Panc1 (cell line): ENCODE data around the gene PAX4. TPM values are rescaled to one million over a fixed set of nuclear protein-coding genes. Genes with fewer than 3 reads are reported as not detected.

ENCODE experiments used
- ATAC-seq: fragments of 200-7000 bp; cut with Tn5 transposase; 2 replicates; pipeline ENCODE4 v1.9.1; 2020; ENCODE audit warnings: mild to moderate bottlenecking, moderate library complexity
- BruUV-seq: library from RNA; stranded (reverse); fragments of 400-500 nt; replicated peaks from 2 replicates; lab custom pipeline; 2021; lab: Mats Ljungman, UMichigan
- CTCF ChIA-PET: fragments of 300-600 bp; sonication (Branson Sonifier 250); formaldehyde crosslinking; loops from one replicate; lab custom pipeline; 2022; ENCODE audit warnings: antibody characterized with exemption; lab: Charles Lee
- POLR2A ChIA-PET: fragments of 300-600 bp; sonication (Branson Sonifier 250); formaldehyde crosslinking; loops from one replicate; lab custom pipeline; 2022; ENCODE audit warnings: antibody characterized with exemption; lab: Charles Lee
- DNase-seq: peaks from one replicate; pipeline ENCODE4 v3.0.0-alpha.2; 2010; ENCODE audit warnings: low read depth, low spot score
- H3K27ac ChIP-seq: 2 replicates; pipeline ENCODE4 v1.5.1; 2011; ENCODE audit warnings: mild to moderate bottlenecking, low read length, inconsistent platforms
- H3K27me3 ChIP-seq: fragments of 200-500 bp; sonication (Bioruptor generic); 2 replicates; pipeline ENCODE4 v1.6.0; 2014; ENCODE audit warnings: low read length, inconsistent platforms; ENCODE audit not compliant: control insufficient read depth, insufficient read depth
- H3K36me3 ChIP-seq: fragments of 200-500 bp; sonication (Bioruptor generic); 2 replicates; pipeline ENCODE4 v1.5.1; 2014; ENCODE audit warnings: inconsistent platforms, mild to moderate bottlenecking, low read length, moderate library complexity; ENCODE audit not compliant: control insufficient read depth, insufficient read depth
- H3K4me1 ChIP-seq: 2 replicates; pipeline ENCODE4 v1.5.1; 2011; ENCODE audit warnings: inconsistent platforms, mild to moderate bottlenecking, low read length, moderate library complexity; ENCODE audit not compliant: control insufficient read depth, insufficient read depth
- H3K4me3 ChIP-seq, 2 experiments: 2 replicates each; pipeline ENCODE4 v1.5.1; 2011 to 2012; ENCODE audit warnings: low read depth in 2 of 2, low read length in 2 of 2, mild to moderate bottlenecking in 2 of 2, inconsistent platforms in 1 of 2, moderate library complexity in 1 of 2
- H3K9me3 ChIP-seq: fragments of 200-500 bp; sonication (Bioruptor generic); 2 replicates; pipeline ENCODE4 v1.5.1; 2014; ENCODE audit warnings: low read depth, mild to moderate bottlenecking, inconsistent platforms, low read length, moderate library complexity; ENCODE audit not compliant: control insufficient read depth, insufficient read depth
- POLR2AphosphoS5 ChIP-seq: IDR thresholded peaks from 2 replicates; pipeline ENCODE4 v1.6.1; 2012; ENCODE audit warnings: mild to moderate bottlenecking, low read depth, low read length, moderate library complexity
- TCF7L2 ChIP-seq: IDR thresholded peaks from 2 replicates; pipeline ENCODE4 v1.6.1; 2011; ENCODE audit warnings: mild to moderate bottlenecking, low read depth, low read length, inconsistent platforms
- in situ Hi-C: cut with HindIII; loops from 2 replicates; pipeline ENCODE4 v1.10.0; 2016; ENCODE audit warnings: low sequenced_read_pairs, low pct_unique_long_range_greater_than_20kb
- intact Hi-C: fragments of 100-400 bp; cut with micrococcal nuclease; formaldehyde crosslinking; loops from one replicate; pipeline ENCODE4 v1.10.0; 2022; ENCODE audit not compliant: unreplicated experiment
- total RNA-seq: library from RNA; stranded (reverse); gene quantifications from one replicate; pipeline ENCODE4 v1.2.1, GENCODE V29; 2021; ENCODE audit not compliant: unreplicated experiment
- TF ChIP-seq, protein P1 (sequence below), 2 experiments: IDR thresholded peaks; 2 replicates each; pipeline ENCODE4 v1.6.1; 2011 to 2012; ENCODE audit warnings: low read depth in 2 of 2, control low read depth in 1 of 2, low read length in 1 of 2, mild to moderate bottlenecking in 1 of 2, moderate library complexity in 1 of 2; ENCODE audit not compliant: insufficient read depth in 1 of 2
- TF ChIP-seq, protein P2 (sequence below): fragments of 450-650 bp; IDR thresholded peaks from 2 replicates; pipeline ENCODE4 v1.5.1; 2017; ENCODE audit warnings: mild to moderate bottlenecking

PAX4 gene
- total RNA-seq, 1 experiment from 2014 or later: not detected

DNA sequence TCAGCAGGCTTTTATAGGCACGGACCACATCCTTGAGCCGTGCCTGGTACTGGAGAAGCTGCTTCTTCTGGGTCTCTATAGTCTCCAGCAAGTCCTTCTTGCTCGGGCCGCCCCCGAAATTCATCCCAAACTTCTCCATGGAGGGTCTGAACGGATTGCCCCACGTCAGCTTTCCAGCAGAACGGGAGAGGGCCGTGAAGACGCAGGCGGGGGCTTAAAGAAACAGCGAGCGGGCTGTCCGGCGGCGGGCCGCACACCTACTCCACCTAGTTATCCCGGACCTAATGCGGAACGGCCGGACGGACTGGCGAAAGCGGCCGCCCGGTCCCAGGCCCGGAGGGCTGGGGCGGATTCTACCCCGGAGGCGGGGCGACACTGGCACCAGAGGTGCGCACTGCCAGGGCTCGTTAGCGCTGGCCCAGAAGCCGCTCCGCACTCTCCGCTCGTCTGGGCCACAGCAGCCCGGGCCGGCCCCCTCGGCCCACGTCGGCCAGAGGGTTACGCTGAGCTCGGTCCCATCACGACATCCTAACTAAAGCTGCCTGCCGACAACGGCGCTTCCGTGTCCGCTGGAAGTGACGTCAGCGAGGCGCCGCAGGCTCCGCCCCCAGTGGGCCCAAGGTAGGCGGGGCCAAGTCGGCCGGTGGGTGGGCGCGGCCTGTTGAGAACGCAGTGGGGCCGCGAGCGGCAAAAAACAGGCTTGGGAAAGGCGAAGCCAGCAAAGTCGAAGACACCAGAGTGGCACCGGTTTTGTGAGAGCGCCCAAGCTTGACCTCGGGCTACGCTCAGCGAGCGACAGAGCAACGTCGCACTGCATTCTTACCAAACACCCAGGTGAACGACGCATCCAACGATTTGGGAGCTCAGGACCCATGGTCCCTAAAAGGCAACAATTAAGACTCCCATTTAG, 32.6 kb downstream of the PAX4 start, which contains the start of gene GCC1:
GCC1 (minus strand) TSS at position 553 of the 910 bp plus-strand sequence; CDS start at position 139, 414 bp downstream.
- Histone ChIP-seq H3K4me1 (peaks cover 26% of the 10 kb centered on the region), H3K27ac (peak within 1 kb of the TSS; percentile 94), H3K9me3 (no peaks in the 10 kb centered on the region), H3K4me3 (peak within 1 kb of the TSS; percentile 80 to 99), H3K27me3 (no peaks in the 10 kb centered on the region), H3K36me3 (peaks cover 5% of the 10 kb centered on the region; the same call in 1 of the 2 replicates)
- ChIA-PET POLR2A (no interaction called here), CTCF (no interaction called here)
- DNase-seq (peak; percentile 53), ATAC-seq (peak; percentile 86)
- peak; percentile 83 for TF ChIP-seq POLR2AphosphoS5
- TF ChIP-seq, protein P1, sequence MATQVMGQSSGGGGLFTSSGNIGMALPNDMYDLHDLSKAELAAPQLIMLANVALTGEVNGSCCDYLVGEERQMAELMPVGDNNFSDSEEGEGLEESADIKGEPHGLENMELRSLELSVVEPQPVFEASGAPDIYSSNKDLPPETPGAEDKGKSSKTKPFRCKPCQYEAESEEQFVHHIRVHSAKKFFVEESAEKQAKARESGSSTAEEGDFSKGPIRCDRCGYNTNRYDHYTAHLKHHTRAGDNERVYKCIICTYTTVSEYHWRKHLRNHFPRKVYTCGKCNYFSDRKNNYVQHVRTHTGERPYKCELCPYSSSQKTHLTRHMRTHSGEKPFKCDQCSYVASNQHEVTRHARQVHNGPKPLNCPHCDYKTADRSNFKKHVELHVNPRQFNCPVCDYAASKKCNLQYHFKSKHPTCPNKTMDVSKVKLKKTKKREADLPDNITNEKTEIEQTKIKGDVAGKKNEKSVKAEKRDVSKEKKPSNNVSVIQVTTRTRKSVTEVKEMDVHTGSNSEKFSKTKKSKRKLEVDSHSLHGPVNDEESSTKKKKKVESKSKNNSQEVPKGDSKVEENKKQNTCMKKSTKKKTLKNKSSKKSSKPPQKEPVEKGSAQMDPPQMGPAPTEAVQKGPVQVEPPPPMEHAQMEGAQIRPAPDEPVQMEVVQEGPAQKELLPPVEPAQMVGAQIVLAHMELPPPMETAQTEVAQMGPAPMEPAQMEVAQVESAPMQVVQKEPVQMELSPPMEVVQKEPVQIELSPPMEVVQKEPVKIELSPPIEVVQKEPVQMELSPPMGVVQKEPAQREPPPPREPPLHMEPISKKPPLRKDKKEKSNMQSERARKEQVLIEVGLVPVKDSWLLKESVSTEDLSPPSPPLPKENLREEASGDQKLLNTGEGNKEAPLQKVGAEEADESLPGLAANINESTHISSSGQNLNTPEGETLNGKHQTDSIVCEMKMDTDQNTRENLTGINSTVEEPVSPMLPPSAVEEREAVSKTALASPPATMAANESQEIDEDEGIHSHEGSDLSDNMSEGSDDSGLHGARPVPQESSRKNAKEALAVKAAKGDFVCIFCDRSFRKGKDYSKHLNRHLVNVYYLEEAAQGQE (IDR thresholded peaks at IDR 0.05; ENCODE audit: insufficient read depth in 1 of 2, low read depth in 2 of 2, low read length in 1 of 2): no peak
- intact Hi-C loops (no loop called here), in situ Hi-C loops (no loop called here)
- TSS peak; percentile 69 for BruUV-seq

DNA sequence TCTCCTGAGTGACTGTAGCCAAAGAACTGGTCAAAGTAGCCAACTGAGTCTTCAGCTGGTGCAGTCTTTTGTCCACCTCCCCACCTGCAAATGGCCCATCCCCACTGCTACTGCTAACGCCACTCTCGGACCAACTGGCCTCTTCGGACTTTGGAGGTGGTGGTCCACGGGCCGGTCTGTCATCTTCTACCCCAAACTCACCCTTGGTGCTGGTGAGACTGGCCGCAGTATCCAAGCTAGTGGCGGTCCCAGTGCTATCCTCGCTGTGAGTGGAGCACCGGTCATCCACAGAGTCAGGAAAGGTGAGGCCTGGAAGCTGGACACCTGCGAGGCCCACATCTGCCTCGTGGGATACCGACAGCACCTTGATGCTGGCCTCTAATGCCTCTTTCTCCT, 33.3 kb downstream of the PAX4 start:
- BruUV-seq: no TSS peak
- in situ Hi-C loops (no loop called here), intact Hi-C loops (no loop called here)
- Histone ChIP-seq H3K27me3 (no peaks in the 10 kb centered on the region), H3K27ac (peak overlapping the region; percentile 94), H3K36me3 (peaks cover 5% of the 10 kb centered on the region; the same call in 1 of the 2 replicates), H3K4me1 (peaks cover 25% of the 10 kb centered on the region), H3K9me3 (no peaks in the 10 kb centered on the region), H3K4me3 (peak overlapping the region; percentile 80 to 99)
- POLR2A ChIA-PET: no interaction called here
- CTCF ChIA-PET: no interaction called here
- DNase-seq (no peak), ATAC-seq (no peak)
- TF ChIP-seq TCF7L2: no peak
- TF ChIP-seq, protein P2, sequence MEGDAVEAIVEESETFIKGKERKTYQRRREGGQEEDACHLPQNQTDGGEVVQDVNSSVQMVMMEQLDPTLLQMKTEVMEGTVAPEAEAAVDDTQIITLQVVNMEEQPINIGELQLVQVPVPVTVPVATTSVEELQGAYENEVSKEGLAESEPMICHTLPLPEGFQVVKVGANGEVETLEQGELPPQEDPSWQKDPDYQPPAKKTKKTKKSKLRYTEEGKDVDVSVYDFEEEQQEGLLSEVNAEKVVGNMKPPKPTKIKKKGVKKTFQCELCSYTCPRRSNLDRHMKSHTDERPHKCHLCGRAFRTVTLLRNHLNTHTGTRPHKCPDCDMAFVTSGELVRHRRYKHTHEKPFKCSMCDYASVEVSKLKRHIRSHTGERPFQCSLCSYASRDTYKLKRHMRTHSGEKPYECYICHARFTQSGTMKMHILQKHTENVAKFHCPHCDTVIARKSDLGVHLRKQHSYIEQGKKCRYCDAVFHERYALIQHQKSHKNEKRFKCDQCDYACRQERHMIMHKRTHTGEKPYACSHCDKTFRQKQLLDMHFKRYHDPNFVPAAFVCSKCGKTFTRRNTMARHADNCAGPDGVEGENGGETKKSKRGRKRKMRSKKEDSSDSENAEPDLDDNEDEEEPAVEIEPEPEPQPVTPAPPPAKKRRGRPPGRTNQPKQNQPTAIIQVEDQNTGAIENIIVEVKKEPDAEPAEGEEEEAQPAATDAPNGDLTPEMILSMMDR: no peak
- no peak for TF ChIP-seq POLR2AphosphoS5
- TF ChIP-seq, protein P1 (IDR thresholded peaks at IDR 0.05; ENCODE audit: insufficient read depth in 1 of 2, low read depth in 2 of 2, low read length in 1 of 2): no peak
